ENCODE measurements around the gene PBX1. TPM values are rescaled to one million over a fixed set of nuclear protein-coding genes. Genes with fewer than 3 reads are reported as not detected.

The PBX1 gene
- total and polyA plus RNA-seq, 2 experiments from 2014 or later, result 40.0 to 104 TPM

DNA sequence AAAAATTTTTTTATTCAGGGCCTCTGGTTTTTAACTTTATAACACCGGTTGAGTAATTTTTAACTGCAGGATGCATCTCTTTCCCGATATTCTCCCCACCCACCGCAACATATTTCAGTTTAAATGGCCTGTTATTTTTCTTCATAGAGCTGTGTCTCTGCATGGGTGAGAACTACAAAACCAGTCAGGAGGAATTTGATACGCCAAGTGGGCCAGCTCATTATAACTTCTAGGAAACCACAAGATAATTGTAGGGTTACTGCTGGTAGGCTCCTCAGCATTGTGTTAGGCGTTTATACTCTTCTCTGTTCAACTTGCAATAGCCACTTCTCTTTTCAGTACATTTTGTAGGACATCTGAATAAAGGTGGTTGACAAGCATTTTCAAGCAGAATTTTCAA lies 169.7 kb downstream of the PBX1 start:
- Histone ChIP-seq H3K4me1 (ENCODE audit: insufficient read depth) (peaks cover 54% of the 10 kb centered on the region), H3K27ac (ENCODE audit: low read depth) (no peak overlapping the region), H3K4me2 (no peak overlapping the region), H3F3A (replicated peaks; ENCODE audit: low read depth) (no peaks in the 10 kb centered on the region), H3K27me3 (ENCODE audit: insufficient read depth) (no peaks in the 10 kb centered on the region), H3K36me3 (ENCODE audit: insufficient read depth) (no peaks in the 10 kb centered on the region), H4K20me1 (replicated peaks; ENCODE audit: insufficient read depth) (peaks cover 21% of the 10 kb centered on the region), H3K4me3 (no peak overlapping the region), H3K9me2 (ENCODE audit: insufficient read depth) (peaks cover 7% of the 10 kb centered on the region; the same call in 1 of the 2 replicates), H3K79me2 (replicated peaks; ENCODE audit: insufficient read depth) (peaks cover 93% of the 10 kb centered on the region), H2AFZ (no peak overlapping the region)
- no peak for DNase-seq (ENCODE audit: low spot score)
- Mint-ChIP-seq H3K9me3 (no peaks in the 10 kb centered on the region), H3K36me3 (ENCODE audit: low read depth) (peaks cover 3% of the 10 kb centered on the region; the same call in 2 of the 3 replicates), H3K27me3 (ENCODE audit: insufficient read depth, low read depth, poor library complexity) (peaks cover 7% of the 10 kb centered on the region), H3K4me1 (peaks cover 61% of the 10 kb centered on the region), H3K27ac (no peak overlapping the region), H3K4me3 (no peak overlapping the region)
- TF ChIP-seq ZNF331 (CRISPR knock-in tag; IDR thresholded peaks at IDR 0.05; ENCODE audit: low read depth) (no peak), POLR2AphosphoS5 (IDR thresholded peaks at IDR 0.05; ENCODE audit: low read depth) (no peak), CREB1 (CRISPR knock-in tag; IDR thresholded peaks at IDR 0.05; ENCODE audit: low read depth) (no peak), NANOG (IDR thresholded peaks at IDR 0.05; ENCODE audit: borderline replicate concordance) (no peak), JUNB (IDR thresholded peaks at IDR 0.05; ENCODE audit: unreplicated experiment) (no peak), EZH2 (IDR thresholded peaks at IDR 0.05; ENCODE audit: low read depth, unreplicated experiment) (no peak), STAT1 (IDR thresholded peaks at IDR 0.05; ENCODE audit: unreplicated experiment) (no peak), ZNF114 (CRISPR knock-in tag; IDR thresholded peaks at IDR 0.05) (no peak), EZH2phosphoT487 (IDR thresholded peaks at IDR 0.05; ENCODE audit: unreplicated experiment) (no peak)
- TF ChIP-seq, protein P1, sequence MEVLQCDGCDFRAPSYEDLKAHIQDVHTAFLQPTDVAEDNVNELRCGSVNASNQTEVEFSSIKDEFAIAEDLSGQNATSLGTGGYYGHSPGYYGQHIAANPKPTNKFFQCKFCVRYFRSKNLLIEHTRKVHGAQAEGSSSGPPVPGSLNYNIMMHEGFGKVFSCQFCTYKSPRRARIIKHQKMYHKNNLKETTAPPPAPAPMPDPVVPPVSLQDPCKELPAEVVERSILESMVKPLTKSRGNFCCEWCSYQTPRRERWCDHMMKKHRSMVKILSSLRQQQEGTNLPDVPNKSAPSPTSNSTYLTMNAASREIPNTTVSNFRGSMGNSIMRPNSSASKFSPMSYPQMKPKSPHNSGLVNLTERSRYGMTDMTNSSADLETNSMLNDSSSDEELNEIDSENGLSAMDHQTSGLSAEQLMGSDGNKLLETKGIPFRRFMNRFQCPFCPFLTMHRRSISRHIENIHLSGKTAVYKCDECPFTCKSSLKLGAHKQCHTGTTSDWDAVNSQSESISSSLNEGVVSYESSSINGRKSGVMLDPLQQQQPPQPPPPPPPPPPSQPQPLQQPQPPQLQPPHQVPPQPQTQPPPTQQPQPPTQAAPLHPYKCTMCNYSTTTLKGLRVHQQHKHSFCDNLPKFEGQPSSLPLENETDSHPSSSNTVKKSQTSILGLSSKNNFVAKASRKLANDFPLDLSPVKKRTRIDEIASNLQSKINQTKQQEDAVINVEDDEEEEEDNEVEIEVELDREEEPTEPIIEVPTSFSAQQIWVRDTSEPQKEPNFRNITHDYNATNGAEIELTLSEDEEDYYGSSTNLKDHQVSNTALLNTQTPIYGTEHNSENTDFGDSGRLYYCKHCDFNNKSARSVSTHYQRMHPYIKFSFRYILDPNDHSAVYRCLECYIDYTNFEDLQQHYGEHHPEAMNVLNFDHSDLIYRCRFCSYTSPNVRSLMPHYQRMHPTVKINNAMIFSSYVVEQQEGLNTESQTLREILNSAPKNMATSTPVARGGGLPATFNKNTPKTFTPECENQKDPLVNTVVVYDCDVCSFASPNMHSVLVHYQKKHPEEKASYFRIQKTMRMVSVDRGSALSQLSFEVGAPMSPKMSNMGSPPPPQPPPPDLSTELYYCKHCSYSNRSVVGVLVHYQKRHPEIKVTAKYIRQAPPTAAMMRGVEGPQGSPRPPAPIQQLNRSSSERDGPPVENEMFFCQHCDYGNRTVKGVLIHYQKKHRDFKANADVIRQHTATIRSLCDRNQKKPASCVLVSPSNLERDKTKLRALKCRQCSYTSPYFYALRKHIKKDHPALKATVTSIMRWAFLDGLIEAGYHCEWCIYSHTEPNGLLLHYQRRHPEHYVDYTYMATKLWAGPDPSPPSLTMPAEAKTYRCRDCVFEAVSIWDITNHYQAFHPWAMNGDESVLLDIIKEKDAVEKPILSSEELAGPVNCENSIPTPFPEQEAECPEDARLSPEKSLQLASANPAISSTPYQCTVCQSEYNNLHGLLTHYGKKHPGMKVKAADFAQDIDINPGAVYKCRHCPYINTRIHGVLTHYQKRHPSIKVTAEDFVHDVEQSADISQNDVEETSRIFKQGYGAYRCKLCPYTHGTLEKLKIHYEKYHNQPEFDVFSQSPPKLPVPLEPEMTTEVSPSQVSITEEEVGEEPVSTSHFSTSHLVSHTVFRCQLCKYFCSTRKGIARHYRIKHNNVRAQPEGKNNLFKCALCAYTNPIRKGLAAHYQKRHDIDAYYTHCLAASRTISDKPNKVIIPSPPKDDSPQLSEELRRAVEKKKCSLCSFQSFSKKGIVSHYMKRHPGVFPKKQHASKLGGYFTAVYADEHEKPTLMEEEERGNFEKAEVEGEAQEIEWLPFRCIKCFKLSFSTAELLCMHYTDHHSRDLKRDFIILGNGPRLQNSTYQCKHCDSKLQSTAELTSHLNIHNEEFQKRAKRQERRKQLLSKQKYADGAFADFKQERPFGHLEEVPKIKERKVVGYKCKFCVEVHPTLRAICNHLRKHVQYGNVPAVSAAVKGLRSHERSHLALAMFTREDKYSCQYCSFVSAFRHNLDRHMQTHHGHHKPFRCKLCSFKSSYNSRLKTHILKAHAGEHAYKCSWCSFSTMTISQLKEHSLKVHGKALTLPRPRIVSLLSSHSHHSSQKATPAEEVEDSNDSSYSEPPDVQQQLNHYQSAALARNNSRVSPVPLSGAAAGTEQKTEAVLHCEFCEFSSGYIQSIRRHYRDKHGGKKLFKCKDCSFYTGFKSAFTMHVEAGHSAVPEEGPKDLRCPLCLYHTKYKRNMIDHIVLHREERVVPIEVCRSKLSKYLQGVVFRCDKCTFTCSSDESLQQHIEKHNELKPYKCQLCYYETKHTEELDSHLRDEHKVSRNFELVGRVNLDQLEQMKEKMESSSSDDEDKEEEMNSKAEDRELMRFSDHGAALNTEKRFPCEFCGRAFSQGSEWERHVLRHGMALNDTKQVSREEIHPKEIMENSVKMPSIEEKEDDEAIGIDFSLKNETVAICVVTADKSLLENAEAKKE (CRISPR knock-in tag; IDR thresholded peaks at IDR 0.05), result no peak
- TF ChIP-seq, protein P2, sequence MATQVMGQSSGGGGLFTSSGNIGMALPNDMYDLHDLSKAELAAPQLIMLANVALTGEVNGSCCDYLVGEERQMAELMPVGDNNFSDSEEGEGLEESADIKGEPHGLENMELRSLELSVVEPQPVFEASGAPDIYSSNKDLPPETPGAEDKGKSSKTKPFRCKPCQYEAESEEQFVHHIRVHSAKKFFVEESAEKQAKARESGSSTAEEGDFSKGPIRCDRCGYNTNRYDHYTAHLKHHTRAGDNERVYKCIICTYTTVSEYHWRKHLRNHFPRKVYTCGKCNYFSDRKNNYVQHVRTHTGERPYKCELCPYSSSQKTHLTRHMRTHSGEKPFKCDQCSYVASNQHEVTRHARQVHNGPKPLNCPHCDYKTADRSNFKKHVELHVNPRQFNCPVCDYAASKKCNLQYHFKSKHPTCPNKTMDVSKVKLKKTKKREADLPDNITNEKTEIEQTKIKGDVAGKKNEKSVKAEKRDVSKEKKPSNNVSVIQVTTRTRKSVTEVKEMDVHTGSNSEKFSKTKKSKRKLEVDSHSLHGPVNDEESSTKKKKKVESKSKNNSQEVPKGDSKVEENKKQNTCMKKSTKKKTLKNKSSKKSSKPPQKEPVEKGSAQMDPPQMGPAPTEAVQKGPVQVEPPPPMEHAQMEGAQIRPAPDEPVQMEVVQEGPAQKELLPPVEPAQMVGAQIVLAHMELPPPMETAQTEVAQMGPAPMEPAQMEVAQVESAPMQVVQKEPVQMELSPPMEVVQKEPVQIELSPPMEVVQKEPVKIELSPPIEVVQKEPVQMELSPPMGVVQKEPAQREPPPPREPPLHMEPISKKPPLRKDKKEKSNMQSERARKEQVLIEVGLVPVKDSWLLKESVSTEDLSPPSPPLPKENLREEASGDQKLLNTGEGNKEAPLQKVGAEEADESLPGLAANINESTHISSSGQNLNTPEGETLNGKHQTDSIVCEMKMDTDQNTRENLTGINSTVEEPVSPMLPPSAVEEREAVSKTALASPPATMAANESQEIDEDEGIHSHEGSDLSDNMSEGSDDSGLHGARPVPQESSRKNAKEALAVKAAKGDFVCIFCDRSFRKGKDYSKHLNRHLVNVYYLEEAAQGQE (IDR thresholded peaks at IDR 0.05; ENCODE audit: unreplicated experiment), result no peak
- TF ChIP-seq, protein P3, sequence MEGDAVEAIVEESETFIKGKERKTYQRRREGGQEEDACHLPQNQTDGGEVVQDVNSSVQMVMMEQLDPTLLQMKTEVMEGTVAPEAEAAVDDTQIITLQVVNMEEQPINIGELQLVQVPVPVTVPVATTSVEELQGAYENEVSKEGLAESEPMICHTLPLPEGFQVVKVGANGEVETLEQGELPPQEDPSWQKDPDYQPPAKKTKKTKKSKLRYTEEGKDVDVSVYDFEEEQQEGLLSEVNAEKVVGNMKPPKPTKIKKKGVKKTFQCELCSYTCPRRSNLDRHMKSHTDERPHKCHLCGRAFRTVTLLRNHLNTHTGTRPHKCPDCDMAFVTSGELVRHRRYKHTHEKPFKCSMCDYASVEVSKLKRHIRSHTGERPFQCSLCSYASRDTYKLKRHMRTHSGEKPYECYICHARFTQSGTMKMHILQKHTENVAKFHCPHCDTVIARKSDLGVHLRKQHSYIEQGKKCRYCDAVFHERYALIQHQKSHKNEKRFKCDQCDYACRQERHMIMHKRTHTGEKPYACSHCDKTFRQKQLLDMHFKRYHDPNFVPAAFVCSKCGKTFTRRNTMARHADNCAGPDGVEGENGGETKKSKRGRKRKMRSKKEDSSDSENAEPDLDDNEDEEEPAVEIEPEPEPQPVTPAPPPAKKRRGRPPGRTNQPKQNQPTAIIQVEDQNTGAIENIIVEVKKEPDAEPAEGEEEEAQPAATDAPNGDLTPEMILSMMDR (conservative IDR thresholded peaks at IDR 0.05; ENCODE audit: low read depth in 2 of 2), result no peak
- TF ChIP-seq, protein P4, sequence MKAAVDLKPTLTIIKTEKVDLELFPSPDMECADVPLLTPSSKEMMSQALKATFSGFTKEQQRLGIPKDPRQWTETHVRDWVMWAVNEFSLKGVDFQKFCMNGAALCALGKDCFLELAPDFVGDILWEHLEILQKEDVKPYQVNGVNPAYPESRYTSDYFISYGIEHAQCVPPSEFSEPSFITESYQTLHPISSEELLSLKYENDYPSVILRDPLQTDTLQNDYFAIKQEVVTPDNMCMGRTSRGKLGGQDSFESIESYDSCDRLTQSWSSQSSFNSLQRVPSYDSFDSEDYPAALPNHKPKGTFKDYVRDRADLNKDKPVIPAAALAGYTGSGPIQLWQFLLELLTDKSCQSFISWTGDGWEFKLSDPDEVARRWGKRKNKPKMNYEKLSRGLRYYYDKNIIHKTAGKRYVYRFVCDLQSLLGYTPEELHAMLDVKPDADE (IDR thresholded peaks at IDR 0.05), result no peak
- ATAC-seq, result no peak

Measured in GM23338 (cell line).